Type B pancreatic cell (in vitro differentiated cells): ENCODE data around the gene PRKACB. TPM values are rescaled to one million over a fixed set of nuclear protein-coding genes. Genes with fewer than 3 reads are reported as not detected.

Experiments
- DNase-seq: peaks from one replicate; pipeline ENCODE4 v3.0.0; 2021; ENCODE audit warnings: mixed read lengths; ENCODE audit not compliant: unreplicated experiment; ENCODE audit errors: extremely low spot score
- H3K27ac Mint-ChIP-seq: 2 replicates; pipeline ENCODE4 v1.8.0; 2021; ENCODE audit warnings: mild to moderate bottlenecking, mixed read lengths
- H3K27me3 Mint-ChIP-seq: 2 replicates; pipeline ENCODE4 v1.8.0; 2021; ENCODE audit warnings: mixed read lengths
- H3K36me3 Mint-ChIP-seq: 2 replicates; pipeline ENCODE4 v1.8.0; 2021; ENCODE audit warnings: mixed read lengths
- H3K4me1 Mint-ChIP-seq: one replicate; pipeline ENCODE4 v1.8.0; 2021; ENCODE audit warnings: mixed read lengths; ENCODE audit not compliant: unreplicated experiment
- H3K4me3 Mint-ChIP-seq: 2 replicates; pipeline ENCODE4 v1.8.0; 2021; ENCODE audit warnings: mild to moderate bottlenecking, mixed read lengths
- H3K9me3 Mint-ChIP-seq: 2 replicates; pipeline ENCODE4 v1.8.0; 2021; ENCODE audit warnings: mixed read lengths
- total RNA-seq: library from RNA; stranded (reverse); gene quantifications from 2 replicates; pipeline ENCODE4 v1.2.1, GENCODE V29; 2021; ENCODE audit warnings: low replicate concordance
- TF ChIP-seq, protein P1 (sequence below): fragments of 200-600 bp; sonication (generic); conservative IDR thresholded peaks from 2 replicates; pipeline ENCODE4 v1.5.0; 2021; ENCODE audit warnings: antibody characterized with exemption, mild to moderate bottlenecking

Gene PRKACB
- total RNA-seq, 1 donor from 2014 or later = 36.0 TPM

DNA sequence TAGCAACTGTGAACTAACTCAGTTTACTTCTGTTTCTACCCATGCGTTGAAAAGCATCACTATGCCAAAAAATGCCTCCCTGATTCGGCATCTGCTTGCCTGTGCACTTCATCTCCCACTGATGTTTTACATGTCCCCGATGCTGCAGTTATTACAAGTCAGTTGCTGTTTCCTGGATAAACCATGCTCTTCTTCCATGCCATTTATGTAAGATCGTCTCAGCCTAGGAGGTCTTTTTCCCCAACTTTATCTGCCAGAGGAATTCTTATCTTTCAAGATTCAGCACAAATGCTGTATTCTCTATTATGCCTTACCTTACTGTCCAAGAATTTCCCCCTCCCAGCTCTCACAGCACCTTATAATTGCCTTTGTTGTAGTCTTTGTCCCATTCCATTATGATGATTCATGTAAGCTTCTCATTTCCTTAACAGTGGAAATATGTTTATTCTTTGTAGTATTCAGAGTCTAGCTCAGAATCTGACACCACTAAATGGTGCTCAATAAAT is 30.0 kb downstream of the PRKACB start:
- peak overlapping the region; percentile 71 for H3K27ac Mint-ChIP-seq
- no peaks in the 10 kb centered on the region for H3K27me3 Mint-ChIP-seq
- no peaks in the 10 kb centered on the region for H3K9me3 Mint-ChIP-seq
- TF ChIP-seq, protein P1, sequence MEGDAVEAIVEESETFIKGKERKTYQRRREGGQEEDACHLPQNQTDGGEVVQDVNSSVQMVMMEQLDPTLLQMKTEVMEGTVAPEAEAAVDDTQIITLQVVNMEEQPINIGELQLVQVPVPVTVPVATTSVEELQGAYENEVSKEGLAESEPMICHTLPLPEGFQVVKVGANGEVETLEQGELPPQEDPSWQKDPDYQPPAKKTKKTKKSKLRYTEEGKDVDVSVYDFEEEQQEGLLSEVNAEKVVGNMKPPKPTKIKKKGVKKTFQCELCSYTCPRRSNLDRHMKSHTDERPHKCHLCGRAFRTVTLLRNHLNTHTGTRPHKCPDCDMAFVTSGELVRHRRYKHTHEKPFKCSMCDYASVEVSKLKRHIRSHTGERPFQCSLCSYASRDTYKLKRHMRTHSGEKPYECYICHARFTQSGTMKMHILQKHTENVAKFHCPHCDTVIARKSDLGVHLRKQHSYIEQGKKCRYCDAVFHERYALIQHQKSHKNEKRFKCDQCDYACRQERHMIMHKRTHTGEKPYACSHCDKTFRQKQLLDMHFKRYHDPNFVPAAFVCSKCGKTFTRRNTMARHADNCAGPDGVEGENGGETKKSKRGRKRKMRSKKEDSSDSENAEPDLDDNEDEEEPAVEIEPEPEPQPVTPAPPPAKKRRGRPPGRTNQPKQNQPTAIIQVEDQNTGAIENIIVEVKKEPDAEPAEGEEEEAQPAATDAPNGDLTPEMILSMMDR = no peak
- peaks cover 6% of the 10 kb centered on the region for H3K4me1 Mint-ChIP-seq
- H3K4me3 Mint-ChIP-seq = no peak overlapping the region
- H3K36me3 Mint-ChIP-seq = no peaks in the 10 kb centered on the region
- no peak for DNase-seq

DNA sequence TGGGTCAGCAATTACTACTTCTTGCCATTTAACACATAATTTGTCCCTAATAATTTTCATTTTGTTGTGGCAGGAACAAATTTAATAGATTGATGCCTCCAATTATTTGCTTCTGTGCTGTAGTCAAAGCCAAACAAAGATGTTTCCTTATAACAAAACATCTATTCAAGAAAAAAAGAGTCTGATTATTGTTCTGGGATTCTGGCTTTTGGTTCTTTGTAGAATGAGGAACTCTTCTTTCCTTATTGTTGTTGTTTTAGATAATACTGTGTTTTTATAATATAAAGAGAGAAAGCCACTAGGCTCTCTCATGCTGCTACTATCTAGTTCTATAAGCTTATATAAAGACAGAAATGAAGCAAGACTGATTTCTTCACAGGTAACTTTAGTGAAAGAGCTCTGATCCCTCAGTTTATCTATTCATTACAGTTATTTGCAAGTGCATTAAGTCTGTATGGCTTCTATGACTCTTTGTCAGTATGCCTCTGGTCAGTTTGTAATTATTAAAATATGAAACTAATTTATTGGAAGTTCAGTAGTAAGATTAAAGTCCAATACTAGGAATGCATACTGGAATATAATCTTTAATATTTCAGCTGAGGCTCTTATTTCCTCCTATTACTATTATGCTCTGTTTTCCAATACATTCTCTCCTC is 37.4 kb downstream of the PRKACB start:
- DNase-seq = no peak
- Mint-ChIP-seq H3K27ac (no peak overlapping the region), H3K27me3 (no peaks in the 10 kb centered on the region), H3K36me3 (peaks cover 8% of the 10 kb centered on the region), H3K4me3 (no peak overlapping the region), H3K4me1 (no peaks in the 10 kb centered on the region), H3K9me3 (no peaks in the 10 kb centered on the region)
- TF ChIP-seq, protein P1 = no peak

DNA sequence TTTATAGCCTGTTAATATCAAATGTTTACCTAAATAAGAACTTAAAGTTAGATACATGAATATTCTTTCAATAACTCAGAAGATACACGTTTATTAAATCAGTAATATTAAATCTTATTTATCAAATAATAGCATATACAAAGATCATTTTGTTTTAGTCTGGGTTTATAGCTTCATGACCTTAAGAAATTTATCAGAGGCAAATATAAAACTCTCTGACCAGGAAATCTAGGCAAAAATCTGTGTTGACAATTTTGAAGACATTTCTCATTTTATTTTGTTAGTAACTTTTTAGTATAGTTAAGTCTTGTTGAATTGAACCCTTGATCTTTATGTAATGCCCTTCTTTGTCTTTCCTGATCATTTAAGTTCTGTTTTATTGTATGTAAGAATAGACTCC is 46.4 kb downstream of the PRKACB start:
- Mint-ChIP-seq H3K4me3 (no peak overlapping the region), H3K36me3 (peaks cover 44% of the 10 kb centered on the region)

DNA sequence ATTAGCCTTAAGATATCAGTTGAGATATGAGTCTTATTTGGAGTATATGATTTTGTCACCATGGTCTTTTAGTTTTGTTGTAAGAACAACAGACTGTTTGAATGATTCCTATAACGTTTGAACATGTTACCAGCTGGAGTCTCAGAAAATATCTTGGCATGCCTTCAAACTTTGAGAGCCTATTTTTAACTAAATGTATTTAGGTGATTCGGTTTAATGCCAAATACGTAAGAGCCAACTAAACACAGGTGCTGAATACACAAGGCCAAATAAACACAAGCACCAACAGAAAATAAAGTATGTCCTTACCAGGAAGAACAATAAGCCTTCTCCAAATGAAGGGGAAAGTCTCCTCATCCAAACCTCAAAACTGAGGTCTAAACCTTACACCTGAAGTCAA is 48.6 kb downstream of the PRKACB start:
- peaks cover 38% of the 10 kb centered on the region for H3K36me3 Mint-ChIP-seq
- peaks cover 9% of the 10 kb centered on the region for H3K9me3 Mint-ChIP-seq
- TF ChIP-seq, protein P1 = no peak
- no peak overlapping the region for H3K4me3 Mint-ChIP-seq
- no peak for DNase-seq
- no peaks in the 10 kb centered on the region for H3K27me3 Mint-ChIP-seq
- no peaks in the 10 kb centered on the region for H3K4me1 Mint-ChIP-seq
- H3K27ac Mint-ChIP-seq = no peak overlapping the region

More for the DNA sequence above, 46.4 kb downstream of the PRKACB start:
- no peak for DNase-seq
- TF ChIP-seq, protein P1 = no peak
- H3K9me3 Mint-ChIP-seq = peaks cover 12% of the 10 kb centered on the region
- H3K27me3 Mint-ChIP-seq = no peaks in the 10 kb centered on the region
- no peak overlapping the region for H3K27ac Mint-ChIP-seq
- H3K4me1 Mint-ChIP-seq = no peaks in the 10 kb centered on the region

DNA sequence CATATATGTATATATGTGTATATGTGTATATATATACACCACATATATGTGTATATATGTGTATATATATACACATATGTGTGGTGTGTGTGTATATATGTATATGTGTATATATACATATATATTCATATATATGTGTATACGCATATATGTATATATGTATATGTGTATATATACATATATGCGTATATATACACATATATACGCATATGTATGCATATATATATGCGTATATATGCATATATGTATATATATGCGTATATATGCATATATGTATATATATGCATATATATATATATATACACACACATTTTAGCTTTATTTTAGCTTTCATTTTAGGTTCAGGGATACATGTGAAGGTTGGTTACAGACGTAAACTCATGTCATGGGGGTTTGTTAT is 54.8 kb downstream of the PRKACB start:
- Mint-ChIP-seq H3K27me3 (no peaks in the 10 kb centered on the region), H3K27ac (no peak overlapping the region), H3K9me3 (no peaks in the 10 kb centered on the region), H3K4me1 (no peaks in the 10 kb centered on the region), H3K36me3 (peaks cover 17% of the 10 kb centered on the region), H3K4me3 (no peak overlapping the region)
- TF ChIP-seq, protein P1 = no peak
- no peak for DNase-seq
